ENCODE results near the gene FIZ1. TPM values are rescaled to one million over a fixed set of nuclear protein-coding genes. Genes with fewer than 3 reads are reported as not detected.
A peak's percentile ranks its signal among the peaks of the same experiment; 100 is the strongest.

Gene FIZ1
- total and polyA plus RNA-seq, 2 of the 4 experiments (the other 2 are of a cell fraction), result 1.3 to 5.9 TPM

- H3K36me3 ChIP-seq (ENCODE audit: control insufficient read depth, insufficient read depth, low read length), result peaks cover 14% of the 10 kb centered on the region
- intact Hi-C loops (cut with micrococcal nuclease) (no loop called here), dilution Hi-C loops (cut with HindIII; ENCODE audit: low sequenced_read_pairs, unreplicated experiment) (no loop called here), in situ Hi-C loops (cut with MboI; ENCODE audit: low sequenced_read_pairs) (no loop called here)
- H3K14ac ChIP-seq (replicated peaks; ENCODE audit: low read depth, low read length), result no peak overlapping the region; the same call in 1 of the 2 replicates
- ATAC-seq (ENCODE audit: low read depth) (no peak), DNase-seq (no peak)
- H2AK9ac ChIP-seq (replicated peaks; ENCODE audit: low read depth, low read length, poor library complexity), result peak overlapping the region; percentile 97
- no peak overlapping the region for H2BK20ac ChIP-seq (ENCODE audit: low read depth, low read length)
- no peak overlapping the region for H2AFZ ChIP-seq (replicated peaks; ENCODE audit: low read length, poor library complexity)
- no peaks in the 10 kb centered on the region for H3K9me3 ChIP-seq (ENCODE audit: control insufficient read depth, insufficient read depth, low read length)
- peak overlapping the region; percentile 98 for H3K9ac ChIP-seq (ENCODE audit: low read depth, low read length)
- 92% methylated on average over 49 of the region's 90 CpGs; no CpG with 5 or more reads in 1 of the 2 experiments for WGBS, 2 experiments (ENCODE audit: extremely low coverage in 2 of 2, insufficient read length in 1 of 2)
- peak overlapping the region; percentile 92; the same call in 1 of the 2 replicates for H2AK5ac ChIP-seq (ENCODE audit: low read depth, low read length)
- H3K18ac ChIP-seq (ENCODE audit: low read depth, low read length), result no peak overlapping the region
- H2BK120ac ChIP-seq (ENCODE audit: low read depth, low read length), result no peak overlapping the region
- peak overlapping the region in 1 of 2 experiments; percentile 95; a peak in 1 of 4 replicates for H4K8ac ChIP-seq (ENCODE audit: low read depth in 2 of 2, low read length in 2 of 2)
- H4K20me1 ChIP-seq (ENCODE audit: insufficient read depth, low read length), result no peaks in the 10 kb centered on the region; the same call in 1 of the 2 replicates
- peak overlapping the region; percentile 97; the same call in 1 of the 2 replicates for H3K4ac ChIP-seq (ENCODE audit: low read depth, low read length)
- H3K27me3 ChIP-seq (ENCODE audit: control insufficient read depth, insufficient read depth, low read length), result no peaks in the 10 kb centered on the region
- no peak overlapping the region for H3K56ac ChIP-seq (ENCODE audit: extremely low read depth, insufficient read depth, low read length)
- peak overlapping the region; percentile 87 for H3K4me3 ChIP-seq (ENCODE audit: insufficient read depth, low read depth, low read length)
- H4K5ac ChIP-seq (ENCODE audit: low read depth, low read length), result no peak overlapping the region
- H3K4me2 ChIP-seq (ENCODE audit: low read depth, low read length), result peak overlapping the region; percentile 98
- H3K9me1 ChIP-seq (ENCODE audit: insufficient read depth, low read length), result peaks cover 7% of the 10 kb centered on the region
- no peak overlapping the region for H2BK5ac ChIP-seq (ENCODE audit: low read depth, low read length, poor library complexity, severe bottlenecking)
- H3K23ac ChIP-seq (ENCODE audit: low read depth, low read length), result no peak overlapping the region
- peak overlapping the region; percentile 99 for H3K27ac ChIP-seq (ENCODE audit: insufficient read depth, low read length)
- POLR2A ChIA-PET (ENCODE audit: unreplicated experiment), result no interaction called here
- H3K4me1 ChIP-seq (ENCODE audit: control insufficient read depth, insufficient read depth, low read length), result peaks cover 4% of the 10 kb centered on the region; the same call in 1 of the 2 replicates
- peaks cover 8 to 26% of the 10 kb centered on the region in 2 experiments for H3K79me1 ChIP-seq (ENCODE audit: low read depth in 1 of 2, low read length in 2 of 2)
- BruUV-seq (replicated peaks), result no TSS peak
- CTCF ChIA-PET, result no interaction called here
- H4K91ac ChIP-seq (ENCODE audit: insufficient read depth, low read depth, low read length), result no peak overlapping the region; the same call in 1 of the 2 replicates
- no peak overlapping the region for H2BK15ac ChIP-seq (ENCODE audit: low read depth, low read length)
- TF ChIP-seq CTCF (conservative IDR thresholded peaks at IDR 0.05; ENCODE audit: low read depth, low read length), result no peak
- no peak for TF ChIP-seq MXI1 (IDR thresholded peaks at IDR 0.05; ENCODE audit: borderline replicate concordance, low read depth, low read length)
- no peak for TF ChIP-seq MAZ (IDR thresholded peaks at IDR 0.05; ENCODE audit: borderline replicate concordance, low read depth, low read length)
- TF ChIP-seq BHLHE40 (IDR thresholded peaks at IDR 0.05; ENCODE audit: low read depth, low read length), result no peak
- no peak for TF ChIP-seq POLR2A (IDR thresholded peaks at IDR 0.05; ENCODE audit: low read depth, low read length)
- no peak for TF ChIP-seq CEBPB (IDR thresholded peaks at IDR 0.05; ENCODE audit: low read depth, low read length)
- no peak for TF ChIP-seq MAFK (IDR thresholded peaks at IDR 0.05; ENCODE audit: low read depth, low read length)
- TF ChIP-seq RCOR1 (IDR thresholded peaks at IDR 0.05; ENCODE audit: insufficient replicate concordance, low read length), result no peak
- no peak for TF ChIP-seq NFE2L2 (IDR thresholded peaks at IDR 0.05; ENCODE audit: low read depth, low read length)
- no peak for TF ChIP-seq SMC3 (IDR thresholded peaks at IDR 0.05; ENCODE audit: low read depth, low read length)
- no peak for TF ChIP-seq FOS (IDR thresholded peaks at IDR 0.05; ENCODE audit: low read depth, low read length)
- no peak for TF ChIP-seq ELK1 (IDR thresholded peaks at IDR 0.05; ENCODE audit: borderline replicate concordance, low read depth, low read length)
- no peak for TF ChIP-seq RAD21 (IDR thresholded peaks at IDR 0.05; ENCODE audit: low read length)
- no peak for TF ChIP-seq RFX5 (IDR thresholded peaks at IDR 0.05; ENCODE audit: low read depth, low read length)
- no peak for TF ChIP-seq CHD1 (IDR thresholded peaks at IDR 0.05; ENCODE audit: low read depth, low read length)
These were observed 20.3 kb downstream of the FIZ1 start for GRCh38 chr19:55578761-55579747.
